Smooth muscle cell of the brain vasculature (primary cell): Measurements from ENCODE around the gene SPINT4.
"Not testable (repeated sequence)": the region's sequence is repeated elsewhere in the genome, so short reads cannot be mapped to it uniquely, and the experiment has no call there.

Experiments
- DNase-seq: peaks from one replicate; pipeline ENCODE4 v3.0.0-alpha.2; 2012; ENCODE audit warnings: low read depth, low spot score

Gene SPINT4

GRCh38 chr20:45722047-45722446 lies at the start of gene SPINT4:
TSS of gene SPINT4 (plus strand) at chr20:45722347. CDS start at chr20:45722368, 21 bp downstream.
- no peak for DNase-seq

- DNase-seq, result no peak
These were observed 49.4 kb upstream of the SPINT4 start for GRCh38 chr20:45672765-45673164.

GRCh38 chr20:45679650-45680049 lies 42.5 kb upstream of the SPINT4 start:
- no peak for DNase-seq

GRCh38 chr20:45685896-45686295 lies 36.3 kb upstream of the SPINT4 start:
- DNase-seq, result no peak

GRCh38 chr20:45693346-45693745 lies 28.8 kb upstream of the SPINT4 start:
- not testable (repeated sequence) for DNase-seq

GRCh38 chr20:45695496-45695895 lies 26.7 kb upstream of the SPINT4 start:
- DNase-seq, result no peak

- no peak for DNase-seq
These were observed 21.0 kb upstream of the SPINT4 start for GRCh38 chr20:45701104-45701503.

GRCh38 chr20:45701873-45702272 lies 20.3 kb upstream of the SPINT4 start, which contains the start of gene WFDC13:
TSS of gene WFDC13 (plus strand) at chr20:45702038. CDS start at chr20:45702124, 86 bp downstream.
- no peak for DNase-seq

GRCh38 chr20:45704969-45705637 lies 17.0 kb upstream of the SPINT4 start, which contains the start of gene WFDC10B:
TSS of gene WFDC10B (minus strand) at chr20:45705019. CDS start at chr20:45685992, 19,027 bp downstream.
- DNase-seq, result no peak

- DNase-seq, result not testable (repeated sequence)
These were observed 5.9 kb upstream of the SPINT4 start for GRCh38 chr20:45716141-45716688.

- no peak for DNase-seq
These were observed 3.0 kb downstream of the SPINT4 start for GRCh38 chr20:45725134-45725533.

GRCh38 chr20:45727044-45727443 lies 4.9 kb downstream of the SPINT4 start:
- no peak for DNase-seq

- DNase-seq, result no peak
These were observed 10.1 kb downstream of the SPINT4 start for GRCh38 chr20:45732199-45732598.

GRCh38 chr20:45735552-45735951 lies 13.4 kb downstream of the SPINT4 start:
- DNase-seq, result no peak

- no peak for DNase-seq
These were observed 13.8 kb downstream of the SPINT4 start for GRCh38 chr20:45735988-45736387.

- DNase-seq, result no peak
These were observed 20.4 kb downstream of the SPINT4 start for GRCh38 chr20:45742596-45742995.

- DNase-seq, result no peak
These were observed 22.9 kb downstream of the SPINT4 start for GRCh38 chr20:45745015-45745414.

GRCh38 chr20:45751721-45752120 lies 29.6 kb downstream of the SPINT4 start:
- DNase-seq, result no peak

- no peak for DNase-seq
These were observed 30.6 kb downstream of the SPINT4 start for GRCh38 chr20:45752746-45753145.

- DNase-seq, result no peak
These were observed 35.9 kb downstream of the SPINT4 start for GRCh38 chr20:45758096-45758495.

GRCh38 chr20:45759921-45760320 lies 37.8 kb downstream of the SPINT4 start:
- DNase-seq, result not testable (repeated sequence)

GRCh38 chr20:45761966-45762365 lies 39.8 kb downstream of the SPINT4 start:
- DNase-seq, result not testable (repeated sequence)

GRCh38 chr20:45764618-45765282 lies 42.6 kb downstream of the SPINT4 start:
- DNase-seq, result not testable (repeated sequence)
